Retina (tissue), 1 donor: ENCODE measurements around the gene ABCA7.
A peak's percentile ranks its signal among the peaks of the same experiment; 100 is the strongest.

Experiments
- DNase-seq: peaks from one replicate; pipeline ENCODE4 v3.0.0-alpha.2; 2016

ABCA7 gene

DNA sequence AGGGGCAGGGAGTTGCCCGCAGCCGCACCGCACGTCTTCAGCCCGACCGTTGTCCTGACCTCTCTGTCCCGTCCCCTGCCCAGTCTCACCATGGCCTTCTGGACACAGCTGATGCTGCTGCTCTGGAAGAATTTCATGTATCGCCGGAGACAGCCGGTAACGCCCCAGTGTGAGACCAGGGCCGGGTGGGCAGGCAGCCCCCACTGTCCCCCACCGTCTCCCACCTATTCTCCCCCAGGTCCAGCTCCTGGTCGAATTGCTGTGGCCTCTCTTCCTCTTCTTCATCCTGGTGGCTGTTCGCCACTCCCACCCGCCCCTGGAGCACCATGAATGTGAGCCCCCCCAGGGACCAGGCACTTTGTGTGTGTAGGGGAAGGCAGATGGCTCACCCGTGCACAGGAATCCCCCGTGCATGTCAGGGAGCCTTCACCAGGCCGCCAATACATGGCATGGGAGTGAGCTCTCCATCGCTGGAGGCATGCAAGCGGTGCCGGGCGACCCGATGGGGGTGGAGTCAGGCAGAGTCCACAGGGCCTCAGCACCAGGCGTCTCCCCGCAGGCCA lies 1.4 kb downstream of the ABCA7 start:
- no peak for DNase-seq

DNA sequence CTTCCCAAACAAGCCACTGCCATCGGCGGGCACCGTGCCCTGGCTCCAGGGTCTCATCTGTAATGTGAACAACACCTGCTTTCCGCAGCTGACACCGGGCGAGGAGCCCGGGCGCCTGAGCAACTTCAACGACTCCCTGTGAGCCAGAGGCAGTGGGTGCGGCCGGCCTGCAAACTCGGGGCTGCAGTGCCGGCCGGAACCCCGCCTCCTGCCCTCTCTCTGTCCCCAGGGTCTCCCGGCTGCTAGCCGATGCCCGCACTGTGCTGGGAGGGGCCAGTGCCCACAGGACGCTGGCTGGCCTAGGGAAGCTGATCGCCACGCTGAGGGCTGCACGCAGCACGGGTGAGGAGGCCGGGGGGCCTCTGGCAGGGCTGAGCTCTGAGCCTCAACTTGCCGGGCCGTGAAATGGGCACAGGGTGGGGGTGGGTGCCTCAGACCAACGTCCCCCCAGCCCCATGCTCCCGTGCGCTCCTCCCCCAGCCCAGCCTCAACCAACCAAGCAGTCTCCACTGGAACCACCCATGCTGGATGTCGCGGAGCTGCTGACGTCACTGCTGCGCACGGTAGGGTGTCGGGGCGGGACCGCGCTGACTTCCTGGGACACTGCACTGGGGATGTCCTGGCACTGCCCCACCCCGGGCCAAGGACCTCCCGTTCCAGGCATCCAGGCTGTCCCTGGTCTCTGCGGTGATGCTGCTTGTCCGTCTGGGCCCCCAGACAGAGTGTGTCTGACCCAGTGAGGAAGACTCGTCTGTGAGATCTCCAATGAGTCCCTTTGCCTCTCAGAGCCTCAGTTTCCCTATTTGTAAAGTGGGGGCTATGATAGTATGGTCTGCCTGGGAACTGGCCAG lies 2.2 kb downstream of the ABCA7 start:
- no peak for DNase-seq

DNA sequence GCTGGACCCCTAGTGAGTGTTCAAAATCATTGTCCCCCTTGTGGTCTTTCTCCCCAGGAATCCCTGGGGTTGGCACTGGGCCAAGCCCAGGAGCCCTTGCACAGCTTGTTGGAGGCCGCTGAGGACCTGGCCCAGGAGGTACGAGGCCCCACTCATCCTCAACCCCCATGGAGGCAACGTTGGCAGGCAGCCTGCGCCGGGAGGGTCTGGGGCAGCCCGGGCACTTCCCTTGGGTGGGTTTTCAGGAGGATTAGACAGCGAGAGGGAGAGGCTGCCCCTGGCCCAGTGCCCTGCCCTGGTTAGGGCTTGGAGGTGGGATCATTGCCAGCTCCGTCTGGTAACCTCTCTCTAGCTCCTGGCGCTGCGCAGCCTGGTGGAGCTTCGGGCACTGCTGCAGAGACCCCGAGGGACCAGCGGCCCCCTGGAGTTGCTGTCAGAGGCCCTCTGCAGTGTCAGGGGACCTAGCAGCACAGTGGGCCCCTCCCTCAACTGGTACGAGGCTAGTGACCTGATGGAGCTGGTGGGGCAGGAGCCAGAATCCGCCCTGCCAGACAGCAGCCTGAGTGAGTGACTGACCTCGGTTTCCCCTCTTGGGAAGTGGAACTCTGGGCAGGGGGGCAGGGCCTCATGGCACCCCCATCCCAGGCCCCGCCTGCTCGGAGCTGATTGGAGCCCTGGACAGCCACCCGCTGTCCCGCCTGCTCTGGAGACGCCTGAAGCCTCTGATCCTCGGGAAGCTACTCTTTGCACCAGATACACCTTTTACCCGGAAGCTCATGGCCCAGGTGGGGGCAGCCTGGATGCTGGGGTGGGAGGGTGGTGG lies 3.0 kb downstream of the ABCA7 start:
- no peak for DNase-seq

DNA sequence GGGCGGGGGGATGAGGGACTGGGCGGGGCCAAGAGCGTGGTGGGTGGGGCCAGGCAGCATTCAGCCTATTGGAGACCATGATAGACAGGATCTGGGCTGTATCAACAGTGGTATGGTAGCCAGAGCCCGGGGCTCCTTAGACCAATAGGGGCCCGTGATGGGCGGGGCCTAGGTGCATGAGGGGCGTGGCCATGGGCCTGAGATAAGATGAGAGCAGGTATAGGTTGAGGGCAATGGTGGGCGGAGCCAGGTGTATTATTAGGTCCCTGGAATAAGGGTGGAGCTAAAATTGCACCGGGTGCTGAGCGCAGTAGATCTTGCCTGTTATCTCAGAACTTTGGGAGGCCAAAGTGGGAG lies 5.3 kb downstream of the ABCA7 start:
- DNase-seq, result no peak

DNA sequence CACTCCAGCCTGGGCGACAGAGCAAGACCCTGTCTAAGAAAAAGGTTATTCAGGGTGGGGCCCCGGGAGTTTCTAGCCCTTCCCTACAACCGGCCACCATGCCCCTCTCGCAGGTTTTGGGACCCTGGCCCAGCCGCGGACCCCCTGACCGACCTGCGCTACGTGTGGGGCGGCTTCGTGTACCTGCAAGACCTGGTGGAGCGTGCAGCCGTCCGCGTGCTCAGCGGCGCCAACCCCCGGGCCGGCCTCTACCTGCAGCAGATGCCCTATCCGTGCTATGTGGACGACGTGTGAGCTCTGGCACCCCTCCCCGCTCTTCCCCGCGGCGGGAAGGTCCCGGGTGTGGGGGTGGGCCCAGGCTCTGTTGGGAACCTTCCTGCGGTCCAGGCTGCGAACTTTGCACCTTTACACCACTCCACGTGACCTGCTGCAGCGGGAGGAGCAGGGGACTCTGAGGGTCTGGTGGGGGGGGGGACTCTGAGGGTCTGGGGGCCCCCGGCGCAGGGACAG lies 6.3 kb downstream of the ABCA7 start:
- DNase-seq, result no peak

DNA sequence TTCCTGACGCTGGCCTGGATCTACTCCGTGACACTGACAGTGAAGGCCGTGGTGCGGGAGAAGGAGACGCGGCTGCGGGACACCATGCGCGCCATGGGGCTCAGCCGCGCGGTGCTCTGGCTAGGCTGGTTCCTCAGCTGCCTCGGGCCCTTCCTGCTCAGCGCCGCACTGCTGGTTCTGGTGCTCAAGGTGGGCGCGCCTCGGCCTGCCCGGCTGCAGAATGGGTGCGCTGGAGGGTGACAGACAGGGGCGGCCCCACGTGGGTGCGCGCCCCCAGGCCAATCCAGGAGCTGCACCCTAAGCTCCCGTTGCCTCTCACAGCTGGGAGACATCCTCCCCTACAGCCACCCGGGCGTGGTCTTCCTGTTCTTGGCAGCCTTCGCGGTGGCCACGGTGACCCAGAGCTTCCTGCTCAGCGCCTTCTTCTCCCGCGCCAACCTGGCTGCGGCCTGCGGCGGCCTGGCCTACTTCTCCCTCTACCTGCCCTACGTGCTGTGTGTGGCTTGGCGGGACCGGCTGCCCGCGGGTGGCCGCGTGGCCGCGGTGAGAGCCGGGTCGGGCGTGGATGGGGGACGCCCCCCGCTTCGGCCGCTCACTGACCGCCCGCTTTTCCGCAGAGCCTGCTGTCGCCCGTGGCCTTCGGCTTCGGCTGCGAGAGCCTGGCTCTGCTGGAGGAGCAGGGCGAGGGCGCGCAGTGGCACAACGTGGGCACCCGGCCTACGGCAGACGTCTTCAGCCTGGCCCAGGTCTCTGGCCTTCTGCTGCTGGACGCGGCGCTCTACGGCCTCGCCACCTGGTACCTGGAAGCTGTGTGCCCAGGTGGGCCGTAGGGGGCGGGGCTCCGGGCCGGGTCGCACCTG lies 7.2 kb downstream of the ABCA7 start:
- DNase-seq, result no peak

DNA sequence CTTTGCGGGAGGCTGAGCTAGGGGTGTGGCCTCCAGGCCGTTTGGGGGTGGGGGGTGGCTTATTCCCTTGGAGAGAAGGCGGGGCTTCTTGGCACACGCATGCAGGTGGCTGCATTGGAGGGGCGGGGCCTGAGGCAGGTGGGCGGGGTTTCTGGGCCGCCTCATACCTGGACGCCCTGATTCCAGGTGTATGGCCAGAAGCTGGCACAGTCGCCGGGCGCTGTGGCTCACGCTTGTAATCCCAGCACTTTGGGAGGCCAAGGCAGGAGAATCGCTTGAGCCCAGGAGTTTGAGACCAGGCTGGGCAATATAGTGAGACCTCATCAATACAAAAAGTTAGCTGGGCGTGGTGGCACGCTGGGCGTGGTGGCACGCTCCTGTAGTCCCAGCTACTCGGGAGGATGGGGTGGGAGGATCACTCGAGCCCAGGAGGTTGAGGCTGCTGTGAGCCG lies 7.8 kb downstream of the ABCA7 start:
- DNase-seq, result no peak

DNA sequence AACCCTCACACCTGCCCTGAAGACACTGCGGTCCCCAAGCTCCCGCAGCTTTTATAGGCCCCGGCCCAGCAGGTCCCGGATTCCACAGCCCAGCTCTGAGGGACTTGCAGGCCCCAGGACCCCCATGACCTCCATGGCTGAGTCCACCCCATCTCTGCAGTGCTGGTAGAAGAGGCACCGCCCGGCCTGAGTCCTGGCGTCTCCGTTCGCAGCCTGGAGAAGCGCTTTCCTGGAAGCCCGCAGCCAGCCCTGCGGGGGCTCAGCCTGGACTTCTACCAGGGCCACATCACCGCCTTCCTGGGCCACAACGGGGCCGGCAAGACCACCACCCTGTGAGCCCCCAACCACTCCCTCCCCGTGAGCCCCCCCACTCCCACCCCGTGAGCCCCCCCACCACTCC lies 9.2 kb downstream of the ABCA7 start:
- DNase-seq, result no peak

DNA sequence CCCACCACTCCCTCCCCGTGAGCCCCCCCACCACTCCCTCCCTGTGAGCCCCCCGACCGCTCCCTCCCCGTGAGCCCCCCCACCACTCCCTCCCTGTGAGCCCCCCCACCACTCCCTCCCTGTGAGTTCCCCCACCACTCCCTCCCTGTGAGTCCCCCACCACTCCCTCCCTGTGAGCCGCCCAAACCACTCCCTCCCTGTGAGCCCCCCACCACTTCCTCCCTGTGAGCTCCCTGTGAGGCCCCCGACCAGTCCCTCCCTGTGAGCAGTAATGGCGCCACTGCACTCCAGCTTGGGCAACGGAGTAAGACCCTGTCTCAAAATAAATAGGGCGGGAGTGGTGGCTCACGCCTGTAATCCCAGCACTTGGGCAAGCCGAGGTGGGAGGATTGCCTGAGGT lies 9.9 kb downstream of the ABCA7 start:
- DNase-seq, result no peak

DNA sequence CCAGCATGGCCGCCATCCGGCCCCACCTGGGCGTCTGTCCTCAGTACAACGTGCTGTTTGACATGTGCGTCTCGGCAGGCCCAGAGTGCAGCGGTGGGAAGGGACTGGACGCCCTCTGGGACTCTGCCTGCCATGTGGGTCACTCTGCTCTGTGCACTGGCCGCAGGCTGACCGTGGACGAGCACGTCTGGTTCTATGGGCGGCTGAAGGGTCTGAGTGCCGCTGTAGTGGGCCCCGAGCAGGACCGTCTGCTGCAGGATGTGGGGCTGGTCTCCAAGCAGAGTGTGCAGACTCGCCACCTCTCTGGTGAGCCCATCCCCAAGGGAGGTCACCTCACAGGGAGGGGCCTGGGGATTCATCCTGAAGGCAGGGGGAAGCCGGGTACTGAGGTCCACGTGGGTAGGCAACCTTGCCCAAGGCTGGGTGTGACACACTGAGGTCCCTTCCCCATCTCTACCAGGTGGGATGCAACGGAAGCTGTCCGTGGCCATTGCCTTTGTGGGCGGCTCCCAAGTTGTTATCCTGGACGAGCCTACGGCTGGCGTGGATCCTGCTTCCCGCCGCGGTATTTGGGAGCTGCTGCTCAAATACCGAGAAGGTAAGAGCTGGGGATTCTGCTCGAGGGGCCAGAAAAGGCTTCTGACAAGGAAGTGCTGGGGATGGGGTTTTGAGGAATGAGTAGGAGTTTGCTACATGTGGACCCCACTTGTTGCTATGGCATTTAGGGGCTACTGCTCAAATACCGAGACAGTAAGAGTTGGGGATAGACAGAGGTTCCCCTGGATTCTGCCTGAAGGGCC lies 11.3 kb downstream of the ABCA7 start:
- DNase-seq, result no peak

DNA sequence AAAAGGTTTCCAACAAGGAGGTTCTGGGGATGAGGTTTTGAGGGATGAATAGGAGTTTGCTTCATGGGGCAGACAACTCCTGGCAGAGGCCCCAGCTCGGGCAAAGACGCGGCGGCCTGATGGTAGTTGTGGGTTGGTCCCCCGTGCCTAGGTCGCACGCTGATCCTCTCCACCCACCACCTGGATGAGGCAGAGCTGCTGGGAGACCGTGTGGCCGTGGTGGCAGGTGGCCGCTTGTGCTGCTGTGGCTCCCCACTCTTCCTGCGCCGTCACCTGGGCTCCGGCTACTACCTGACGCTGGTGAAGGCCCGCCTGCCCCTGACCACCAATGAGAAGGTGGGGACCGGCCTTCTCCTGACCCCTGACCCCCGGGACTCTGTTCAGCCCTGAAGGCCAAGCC lies 11.9 kb downstream of the ABCA7 start:
- DNase-seq, result no peak

DNA sequence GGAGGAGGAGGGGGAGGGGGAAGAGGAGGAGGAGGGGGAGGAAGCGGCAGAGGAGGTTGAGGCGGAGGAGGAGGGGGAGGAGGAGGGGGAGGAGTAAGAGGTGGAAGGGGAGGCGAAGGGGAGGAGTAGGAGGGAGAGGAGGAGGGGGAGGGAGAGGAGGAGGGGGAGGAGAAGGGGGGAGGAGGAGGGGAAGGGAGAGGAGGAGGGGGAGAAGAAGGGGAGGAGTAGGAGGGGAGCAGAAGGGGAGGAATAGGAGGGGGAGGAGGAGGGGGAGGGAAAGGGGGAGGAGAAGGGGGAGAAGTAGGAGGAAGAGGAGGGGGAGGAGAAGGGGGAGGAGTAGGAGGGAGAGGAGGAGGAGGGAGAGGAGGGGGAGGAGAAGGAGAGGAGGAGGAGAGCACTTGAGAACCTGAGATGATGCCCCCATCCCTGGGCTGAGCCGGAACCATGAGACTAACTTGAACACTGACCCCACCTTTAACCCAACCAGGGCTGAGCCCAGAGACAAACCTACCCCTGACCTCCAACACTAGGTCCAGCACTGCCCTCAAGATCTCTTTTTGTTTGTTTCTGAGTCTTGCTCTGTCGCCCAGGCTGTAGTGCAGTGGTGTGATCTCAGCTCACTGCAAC lies 12.6 kb downstream of the ABCA7 start:
- DNase-seq, result no peak

DNA sequence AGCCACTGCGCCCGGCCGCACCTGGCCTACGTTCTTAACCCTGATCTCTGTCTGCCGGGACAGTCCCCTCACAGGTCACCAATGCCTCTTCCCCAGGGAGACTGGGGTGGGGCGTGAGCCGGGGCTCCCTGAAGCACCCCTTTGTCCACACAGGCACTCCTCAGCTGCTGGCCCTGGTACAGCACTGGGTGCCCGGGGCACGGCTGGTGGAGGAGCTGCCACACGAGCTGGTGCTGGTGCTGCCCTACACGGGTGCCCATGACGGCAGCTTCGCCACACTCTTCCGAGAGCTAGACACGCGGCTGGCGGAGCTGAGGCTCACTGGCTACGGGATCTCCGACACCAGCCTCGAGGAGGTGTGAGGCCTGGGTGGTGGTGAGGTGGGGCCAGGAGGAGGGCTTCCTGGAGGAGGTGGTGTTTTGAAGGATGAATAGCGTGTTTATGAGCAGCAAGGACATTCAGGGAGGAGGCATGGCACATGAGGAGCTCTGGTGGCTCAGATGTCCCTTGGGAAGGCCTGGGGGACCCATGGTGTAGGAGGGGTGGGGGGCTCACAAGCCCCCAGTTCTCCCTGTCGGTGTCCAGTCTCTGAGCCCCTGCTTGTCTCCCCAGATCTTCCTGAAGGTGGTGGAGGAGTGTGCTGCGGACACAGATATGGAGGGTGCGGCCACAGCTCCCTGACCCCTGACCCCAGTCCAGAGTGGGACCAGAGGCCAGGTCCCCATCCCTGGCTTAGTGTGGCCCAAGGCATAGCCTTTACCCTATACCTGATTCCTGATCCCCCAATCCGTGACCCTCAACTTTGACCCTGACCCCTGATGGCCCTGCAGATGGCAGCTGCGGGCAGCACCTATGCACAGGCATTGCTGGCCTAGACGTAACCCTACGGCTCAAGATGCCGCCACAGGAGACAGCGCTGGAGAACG lies 13.5 kb downstream of the ABCA7 start:
- DNase-seq, result no peak

DNA sequence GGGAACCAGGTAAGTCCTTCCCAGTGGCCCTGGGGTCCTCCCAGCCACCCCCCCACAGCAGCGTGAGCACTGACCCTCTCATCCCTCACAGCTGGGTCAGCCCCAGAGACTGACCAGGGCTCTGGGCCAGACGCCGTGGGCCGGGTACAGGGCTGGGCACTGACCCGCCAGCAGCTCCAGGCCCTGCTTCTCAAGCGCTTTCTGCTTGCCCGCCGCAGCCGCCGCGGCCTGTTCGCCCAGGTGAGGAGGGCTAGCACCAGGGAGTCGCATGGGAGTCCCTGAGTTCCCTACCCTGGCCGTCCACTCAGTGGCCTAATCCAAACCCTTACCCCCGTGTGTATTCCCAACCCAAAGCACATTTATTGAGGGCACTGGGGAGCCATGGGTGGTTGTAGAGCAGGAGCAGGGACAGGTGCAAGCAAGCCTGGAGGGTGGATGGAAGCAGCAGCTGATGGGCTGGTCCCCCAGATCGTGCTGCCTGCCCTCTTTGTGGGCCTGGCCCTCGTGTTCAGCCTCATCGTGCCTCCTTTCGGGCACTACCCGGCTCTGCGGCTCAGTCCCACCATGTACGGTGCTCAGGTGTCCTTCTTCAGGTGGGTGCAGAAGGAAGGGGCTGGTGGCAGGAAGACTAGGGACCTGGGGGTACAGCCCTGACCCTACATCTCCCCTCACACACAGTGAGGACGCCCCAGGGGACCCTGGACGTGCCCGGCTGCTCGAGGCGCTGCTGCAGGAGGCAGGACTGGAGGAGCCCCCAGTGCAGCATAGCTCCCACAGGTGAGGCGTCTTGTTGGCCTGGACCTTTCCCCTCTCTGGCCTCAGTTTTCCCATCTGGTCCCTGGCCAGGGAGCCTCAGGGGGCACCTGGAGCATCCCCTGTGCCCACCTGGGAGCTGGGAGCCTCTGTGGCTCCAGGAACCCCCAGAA lies 14.5 kb downstream of the ABCA7 start:
- no peak for DNase-seq

DNA sequence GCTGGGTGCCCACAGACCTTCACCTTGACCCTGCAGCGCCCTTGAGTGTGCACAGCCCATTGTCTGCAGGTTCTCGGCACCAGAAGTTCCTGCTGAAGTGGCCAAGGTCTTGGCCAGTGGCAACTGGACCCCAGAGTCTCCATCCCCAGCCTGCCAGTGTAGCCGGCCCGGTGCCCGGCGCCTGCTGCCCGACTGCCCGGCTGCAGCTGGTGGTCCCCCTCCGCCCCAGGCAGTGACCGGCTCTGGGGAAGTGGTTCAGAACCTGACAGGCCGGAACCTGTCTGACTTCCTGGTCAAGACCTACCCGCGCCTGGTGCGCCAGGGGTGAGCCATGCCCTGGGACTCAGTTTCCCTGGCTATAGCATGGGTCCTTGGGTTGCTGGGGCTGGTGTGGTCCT lies 15.1 kb downstream of the ABCA7 start:
- no peak for DNase-seq

DNA sequence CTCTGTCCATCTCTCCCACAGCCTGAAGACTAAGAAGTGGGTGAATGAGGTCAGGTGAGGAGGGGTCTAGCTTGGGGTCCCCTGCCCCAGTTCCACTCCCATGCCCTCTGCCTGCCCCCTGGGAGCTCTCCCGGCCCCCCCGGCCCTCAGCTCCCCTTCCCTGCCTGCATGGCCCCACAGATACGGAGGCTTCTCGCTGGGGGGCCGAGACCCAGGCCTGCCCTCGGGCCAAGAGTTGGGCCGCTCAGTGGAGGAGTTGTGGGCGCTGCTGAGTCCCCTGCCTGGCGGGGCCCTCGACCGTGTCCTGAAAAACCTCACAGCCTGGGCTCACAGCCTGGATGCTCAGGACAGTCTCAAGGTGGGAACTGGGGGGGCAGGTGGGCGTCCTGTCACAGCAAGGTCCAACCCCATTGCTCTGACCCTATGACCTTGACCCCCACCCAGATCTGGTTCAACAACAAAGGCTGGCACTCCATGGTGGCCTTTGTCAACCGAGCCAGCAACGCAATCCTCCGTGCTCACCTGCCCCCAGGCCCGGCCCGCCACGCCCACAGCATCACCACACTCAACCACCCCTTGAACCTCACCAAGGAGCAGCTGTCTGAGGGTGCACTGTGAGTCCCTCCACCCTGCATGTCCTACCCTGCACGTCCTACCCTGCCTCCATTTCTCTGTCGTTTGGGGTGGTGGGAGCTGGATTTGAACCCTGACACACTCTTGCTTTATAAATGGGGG lies 16.1 kb downstream of the ABCA7 start:
- DNase-seq, result no peak

DNA sequence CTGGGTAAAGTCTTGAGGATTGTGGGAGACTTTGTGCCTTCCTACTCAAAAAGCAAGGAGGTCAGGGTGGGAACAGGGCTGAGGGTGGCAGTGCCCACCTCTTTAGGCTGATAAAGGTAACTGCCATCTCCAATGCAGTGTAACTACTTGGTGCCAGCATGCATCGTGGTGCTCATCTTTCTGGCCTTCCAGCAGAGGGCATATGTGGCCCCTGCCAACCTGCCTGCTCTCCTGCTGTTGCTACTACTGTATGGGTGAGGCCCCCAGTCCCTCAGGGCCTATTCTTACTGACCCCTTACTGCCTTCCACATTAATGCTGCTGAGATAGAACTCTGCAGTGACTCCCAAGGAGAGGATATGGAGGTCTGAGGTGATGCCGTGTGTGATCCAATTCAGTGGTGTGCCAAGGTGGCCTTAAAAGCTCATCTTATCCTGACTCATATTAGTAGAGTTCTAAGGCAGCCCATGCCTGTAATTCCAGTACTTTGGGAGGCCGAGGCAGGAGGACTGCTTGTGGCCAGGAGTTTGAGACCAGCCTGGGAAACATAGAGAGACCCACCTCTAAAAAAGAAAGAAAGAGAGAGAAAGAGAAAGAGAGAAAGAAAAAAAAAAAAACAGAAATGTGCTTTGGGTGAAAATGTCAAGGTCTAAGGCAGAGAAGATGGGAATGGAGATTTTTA lies 17.4 kb downstream of the ABCA7 start:
- DNase-seq, result peak; percentile 59

DNA sequence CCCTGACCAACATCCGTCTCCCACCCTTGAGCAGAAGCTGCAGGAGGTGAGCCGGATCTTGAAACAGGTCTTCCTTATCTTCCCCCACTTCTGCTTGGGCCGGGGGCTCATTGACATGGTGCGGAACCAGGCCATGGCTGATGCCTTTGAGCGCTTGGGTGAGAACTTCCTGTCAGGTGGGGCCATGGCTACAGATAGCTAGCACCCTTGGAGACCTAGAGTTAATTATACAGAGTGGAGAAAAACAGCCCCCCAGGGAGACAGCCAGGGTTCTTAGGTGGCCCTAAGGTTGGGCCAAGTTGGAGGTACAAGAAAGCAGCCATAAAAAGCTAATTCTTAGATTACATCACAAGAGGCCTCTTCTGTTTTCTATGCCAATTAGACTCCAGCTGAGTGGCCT lies 18.2 kb downstream of the ABCA7 start:
- no peak for DNase-seq
